ENCODE data around the gene TRIB2.

GRCh38 chr2:12726271-12726670 lies 9.5 kb downstream of the TRIB2 start:
- no peak for TF ChIP-seq CTCF (IDR thresholded peaks at IDR 0.05)
- TF ChIP-seq ZSCAN20 (CRISPR knock-in tag; IDR thresholded peaks at IDR 0.05), result no peak
- no peak for TF ChIP-seq TP53 (CRISPR knock-in tag; IDR thresholded peaks at IDR 0.05)
- TF ChIP-seq HES2 (IDR thresholded peaks at IDR 0.05), result no peak
- TF ChIP-seq CBX8 (IDR thresholded peaks at IDR 0.05), result no peak
- no peak for TF ChIP-seq JUNB (IDR thresholded peaks at IDR 0.05)
- TF ChIP-seq USF2 (IDR thresholded peaks at IDR 0.05), result no peak
- no peak for TF ChIP-seq POLR2A (IDR thresholded peaks at IDR 0.05; ENCODE audit: low read length)
- TF ChIP-seq RAD21 (conservative IDR thresholded peaks at IDR 0.05 in 1 of 2, IDR thresholded peaks at IDR 0.05 in 1 of 2), result no peak
- no peak for TF ChIP-seq MYC (IDR thresholded peaks at IDR 0.05; ENCODE audit: borderline replicate concordance, low read length)
- TF ChIP-seq CHD2 (IDR thresholded peaks at IDR 0.05; ENCODE audit: low read length, partially characterized antibody), result no peak

Measured in A549 (cell line).